Keratinocyte (primary cell): ENCODE data around the gene TIMM8B.

Experiments
- CTCF ChIP-seq, 3 experiments: IDR thresholded peaks in 1 of 3; conservative IDR thresholded peaks in 1 of 3; optimal IDR thresholded peaks in 1 of 3; 2 replicates in 2 of 3; 3 replicates in 1 of 3; pipeline versions ENCODE3 to v1.5.1; 2011; ENCODE audit warnings: low read length in 3 of 3, mild to moderate bottlenecking in 3 of 3, moderate library complexity in 2 of 3, control low read depth in 1 of 3, inconsistent platforms in 1 of 3; ENCODE audit not compliant: insufficient read depth in 2 of 3; ENCODE audit errors: extremely low read depth in 1 of 3
- EZH2 ChIP-seq: IDR thresholded peaks from one replicate; pipeline ENCODE4 v1.6.1; 2012; ENCODE audit warnings: inconsistent platforms, mild to moderate bottlenecking, low read length, moderate library complexity

- TF ChIP-seq CTCF (optimal IDR thresholded peaks at IDR 0.05 in 1 of 3, IDR thresholded peaks at IDR 0.05 in 1 of 3, conservative IDR thresholded peaks at IDR 0.05 in 1 of 3; ENCODE audit: extremely low read depth in 1 of 3, insufficient read depth in 2 of 3, low read length in 3 of 3) (no peak), EZH2 (no peak)
These were observed 656 bp upstream of the TIMM8B start for GRCh38 chr11:112087212-112087611.
